ENCODE data around the gene FXYD7. TPM values are rescaled to one million over a fixed set of nuclear protein-coding genes. Genes with fewer than 3 reads are reported as not detected.

The FXYD7 gene
- total RNA-seq, 1 donor: under 0.01 TPM

- DNase-seq (ENCODE audit: low read depth): no peak
- no peak for TF ChIP-seq CTCF (IDR thresholded peaks at IDR 0.05; ENCODE audit: insufficient read depth, low read depth, low read length)
- H3K4me3 ChIP-seq (ENCODE audit: low read depth, low read length): no peak overlapping the region
These were observed 25.3 kb upstream of the FXYD7 start for GRCh38 chr19:35117799-35118198.

- DNase-seq (ENCODE audit: low read depth): no peak
- TF ChIP-seq CTCF (IDR thresholded peaks at IDR 0.05; ENCODE audit: insufficient read depth, low read depth, low read length): no peak
- no peak overlapping the region for H3K4me3 ChIP-seq (ENCODE audit: low read depth, low read length)
These were observed 24.6 kb upstream of the FXYD7 start for GRCh38 chr19:35118268-35119020.

GRCh38 chr19:35119091-35119490 is 24.0 kb upstream of the FXYD7 start:
- no peak for TF ChIP-seq CTCF (IDR thresholded peaks at IDR 0.05; ENCODE audit: insufficient read depth, low read depth, low read length)
- no peak overlapping the region for H3K4me3 ChIP-seq (ENCODE audit: low read depth, low read length)
- no peak for DNase-seq (ENCODE audit: low read depth)

GRCh38 chr19:35119578-35120155 is 23.4 kb upstream of the FXYD7 start:
- peak; percentile 52 for DNase-seq (ENCODE audit: low read depth)
- no peak overlapping the region for H3K4me3 ChIP-seq (ENCODE audit: low read depth, low read length)
- no peak for TF ChIP-seq CTCF (IDR thresholded peaks at IDR 0.05; ENCODE audit: insufficient read depth, low read depth, low read length)

- H3K4me3 ChIP-seq (ENCODE audit: low read depth, low read length): no peak overlapping the region
- peak; percentile 62 for DNase-seq (ENCODE audit: low read depth)
- no peak for TF ChIP-seq CTCF (IDR thresholded peaks at IDR 0.05; ENCODE audit: insufficient read depth, low read depth, low read length)
These were observed 22.6 kb upstream of the FXYD7 start for GRCh38 chr19:35120492-35120891.

GRCh38 chr19:35120898-35121297 is 22.2 kb upstream of the FXYD7 start:
- no peak overlapping the region for H3K4me3 ChIP-seq (ENCODE audit: low read depth, low read length)
- TF ChIP-seq CTCF (IDR thresholded peaks at IDR 0.05; ENCODE audit: insufficient read depth, low read depth, low read length): no peak
- no peak for DNase-seq (ENCODE audit: low read depth)

Measured in fibroblast of villous mesenchyme (primary cell).